ENCODE measurements around the gene FHOD3.

Gene FHOD3

GRCh38 chr18:36255072-36255698, 42.3 kb upstream of the FHOD3 start:
- Histone ChIP-seq H3K36me3 (replicated peaks; ENCODE audit: insufficient read depth, low read length) (no peaks in the 10 kb centered on the region), H3F3A (ENCODE audit: insufficient read depth, low read length) (no peaks in the 10 kb centered on the region), H3K9me3 (replicated peaks; ENCODE audit: insufficient read depth, low read length) (no peaks in the 10 kb centered on the region), H3K79me2 (ENCODE audit: low read length) (no peaks in the 10 kb centered on the region), H2AFZ (ENCODE audit: low read length) (no peak overlapping the region), H3K4me3 (ENCODE audit: low read length) (no peak overlapping the region), H3K9ac (ENCODE audit: low read length) (no peak overlapping the region), H3K4me1 (ENCODE audit: low read length) (no peaks in the 10 kb centered on the region), H4K20me1 (ENCODE audit: insufficient read depth, low read length) (no peaks in the 10 kb centered on the region), H3K4me2 (ENCODE audit: low read depth, low read length) (no peak overlapping the region), H3K27me3 (replicated peaks; ENCODE audit: insufficient read depth, low read length) (no peaks in the 10 kb centered on the region), H3K27ac (ENCODE audit: low read length) (no peak overlapping the region), H3K9me2 (replicated peaks; ENCODE audit: insufficient read depth, low read length) (no peaks in the 10 kb centered on the region)
- TF ChIP-seq EZH2 (optimal IDR thresholded peaks at IDR 0.05; ENCODE audit: low read depth, low read length) (no peak), CTCF (IDR thresholded peaks at IDR 0.05; ENCODE audit: low read length) (no peak), EZH2phosphoT487 (IDR thresholded peaks at IDR 0.05; ENCODE audit: low read length) (no peak)
- no peak for DNase-seq

DNA sequence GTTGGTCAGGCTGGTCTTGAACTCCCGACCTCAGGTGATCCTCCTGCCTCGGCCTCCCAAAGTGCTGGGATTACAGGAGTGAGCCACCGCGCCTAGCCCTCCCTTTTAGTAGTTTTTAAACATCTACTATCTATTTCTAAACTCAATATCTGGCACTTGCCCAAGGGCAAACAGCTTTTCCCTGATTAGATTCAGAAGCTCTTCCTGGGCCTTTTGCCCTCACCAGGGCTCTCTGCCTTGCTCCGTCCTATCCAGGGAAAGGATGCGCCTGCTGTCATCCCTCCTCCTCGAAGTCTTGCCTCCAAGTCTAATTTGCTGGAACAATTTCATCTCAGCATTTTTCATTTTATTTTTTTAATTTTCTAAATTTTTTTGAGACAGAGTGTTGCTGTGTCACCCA, 41.4 kb upstream of the FHOD3 start:
- no peak overlapping the region for H3K4me2 ChIP-seq (ENCODE audit: low read depth, low read length)
- H3F3A ChIP-seq (ENCODE audit: insufficient read depth, low read length), result no peaks in the 10 kb centered on the region
- H3K36me3 ChIP-seq (replicated peaks; ENCODE audit: insufficient read depth, low read length), result no peaks in the 10 kb centered on the region
- no peak overlapping the region for H3K9ac ChIP-seq (ENCODE audit: low read length)
- no peak overlapping the region for H3K27ac ChIP-seq (ENCODE audit: low read length)
- no peak overlapping the region for H3K4me3 ChIP-seq (ENCODE audit: low read length)
- no peak overlapping the region for H2AFZ ChIP-seq (ENCODE audit: low read length)
- DNase-seq, result no peak
- H4K20me1 ChIP-seq (ENCODE audit: insufficient read depth, low read length), result no peaks in the 10 kb centered on the region
- no peaks in the 10 kb centered on the region for H3K79me2 ChIP-seq (ENCODE audit: low read length)
- no peaks in the 10 kb centered on the region for H3K27me3 ChIP-seq (replicated peaks; ENCODE audit: insufficient read depth, low read length)
- no peaks in the 10 kb centered on the region for H3K9me3 ChIP-seq (replicated peaks; ENCODE audit: insufficient read depth, low read length)
- H3K4me1 ChIP-seq (ENCODE audit: low read length), result no peaks in the 10 kb centered on the region
- TF ChIP-seq EZH2phosphoT487 (IDR thresholded peaks at IDR 0.05; ENCODE audit: low read length), result no peak
- TF ChIP-seq EZH2 (optimal IDR thresholded peaks at IDR 0.05; ENCODE audit: low read depth, low read length), result no peak
- TF ChIP-seq CTCF (IDR thresholded peaks at IDR 0.05; ENCODE audit: low read length), result no peak
- H3K9me2 ChIP-seq (replicated peaks; ENCODE audit: insufficient read depth, low read length), result no peaks in the 10 kb centered on the region

DNA sequence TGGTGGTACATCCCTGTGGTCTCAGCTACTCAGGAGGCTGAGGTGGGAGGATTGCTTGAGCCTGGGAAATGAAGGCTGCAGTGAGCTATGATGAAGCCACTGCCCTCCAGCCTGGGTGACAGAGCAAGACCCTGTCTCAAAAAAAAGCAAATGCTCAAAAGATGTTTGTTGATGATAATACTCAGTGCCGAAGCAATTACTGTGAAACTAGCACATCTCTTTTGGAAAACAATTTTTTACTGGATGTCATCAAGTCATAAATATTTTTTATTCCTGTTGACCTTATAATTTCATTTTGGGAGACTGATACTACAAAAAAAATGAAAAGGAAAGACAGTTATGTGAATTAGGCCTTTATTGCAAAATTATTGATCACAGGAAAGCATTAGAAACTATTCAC, 34.5 kb upstream of the FHOD3 start:
- no peak for DNase-seq
- Histone ChIP-seq H3K9ac (ENCODE audit: low read length) (no peak overlapping the region), H3K4me3 (ENCODE audit: low read length) (no peak overlapping the region), H3K27ac (ENCODE audit: low read length) (no peak overlapping the region), H3K4me2 (ENCODE audit: low read depth, low read length) (no peak overlapping the region), H3K27me3 (replicated peaks; ENCODE audit: insufficient read depth, low read length) (no peaks in the 10 kb centered on the region), H4K20me1 (ENCODE audit: insufficient read depth, low read length) (no peaks in the 10 kb centered on the region), H3K79me2 (ENCODE audit: low read length) (no peaks in the 10 kb centered on the region), H3F3A (ENCODE audit: insufficient read depth, low read length) (no peaks in the 10 kb centered on the region), H3K36me3 (replicated peaks; ENCODE audit: insufficient read depth, low read length) (no peaks in the 10 kb centered on the region), H3K9me2 (replicated peaks; ENCODE audit: insufficient read depth, low read length) (no peaks in the 10 kb centered on the region), H3K9me3 (replicated peaks; ENCODE audit: insufficient read depth, low read length) (no peaks in the 10 kb centered on the region), H2AFZ (ENCODE audit: low read length) (no peak overlapping the region), H3K4me1 (ENCODE audit: low read length) (no peaks in the 10 kb centered on the region)
- TF ChIP-seq EZH2phosphoT487 (IDR thresholded peaks at IDR 0.05; ENCODE audit: low read length) (no peak), CTCF (IDR thresholded peaks at IDR 0.05; ENCODE audit: low read length) (no peak), EZH2 (optimal IDR thresholded peaks at IDR 0.05; ENCODE audit: low read depth, low read length) (no peak)

Measured in MM.1S (cell line).